HG03558 (cell line): Measurements from ENCODE around the gene MEGF10.
"Not testable (repeated sequence)": the region's sequence is repeated elsewhere in the genome, so short reads cannot be mapped to it uniquely, and the experiment has no call there.

Source experiments
- ATAC-seq: cut with Tn5 transposase; IDR thresholded peaks from one replicate; pipeline ENCODE4 v1.9.1; 2021; ENCODE audit warnings: moderate number of reproducible peaks; ENCODE audit not compliant: unreplicated experiment; ENCODE audit errors: extremely low read depth

The MEGF10 gene

DNA sequence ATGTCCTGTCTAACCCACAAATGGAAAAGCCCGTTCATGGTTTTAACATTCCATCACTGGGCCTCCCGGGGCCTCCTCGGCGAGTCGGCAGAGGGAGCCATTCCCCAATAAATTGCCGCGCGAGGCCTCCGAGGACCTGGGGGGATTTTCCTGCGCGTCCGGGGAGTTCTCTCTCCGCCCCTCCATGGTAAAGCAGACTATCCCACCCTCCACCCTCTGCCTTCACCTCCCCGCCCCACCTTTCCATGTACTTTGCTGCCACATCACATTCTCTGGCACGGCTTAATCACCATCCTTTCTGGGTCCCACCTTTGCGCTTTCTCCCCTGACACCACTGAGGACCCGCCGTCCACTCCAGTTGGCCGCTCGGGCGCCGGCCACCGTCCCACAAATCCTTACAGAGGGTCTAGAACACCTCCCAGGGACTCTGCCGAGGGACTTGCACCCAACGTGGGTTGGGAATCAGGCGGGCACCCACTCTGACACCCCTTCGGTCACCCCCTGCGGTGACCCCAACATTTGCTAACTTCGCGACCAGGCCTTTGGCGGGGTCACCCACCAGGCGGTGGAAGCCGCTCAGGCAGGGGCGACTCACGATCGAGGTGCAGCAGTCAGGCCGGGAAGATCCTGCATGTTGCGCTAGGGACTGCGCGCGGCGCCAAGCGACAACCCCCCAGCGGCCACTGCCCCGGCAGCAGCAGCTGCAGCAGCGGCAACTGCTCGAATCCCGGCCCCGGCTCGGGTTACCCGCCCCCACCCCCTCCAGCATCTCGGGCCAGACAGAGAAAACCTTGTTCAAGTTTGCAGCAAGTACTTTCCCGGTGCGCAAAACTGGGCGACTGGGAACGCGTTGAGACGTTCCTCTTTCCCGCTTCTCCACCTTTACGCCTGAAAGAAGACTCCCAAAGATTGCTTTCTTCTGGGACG lies at the start of gene MEGF10:
Gene MEGF10, plus strand, starts transcription at position 778 of the 927 bp plus-strand sequence. CDS start 40,513 bp downstream, outside the sequence.
- no peak for ATAC-seq

DNA sequence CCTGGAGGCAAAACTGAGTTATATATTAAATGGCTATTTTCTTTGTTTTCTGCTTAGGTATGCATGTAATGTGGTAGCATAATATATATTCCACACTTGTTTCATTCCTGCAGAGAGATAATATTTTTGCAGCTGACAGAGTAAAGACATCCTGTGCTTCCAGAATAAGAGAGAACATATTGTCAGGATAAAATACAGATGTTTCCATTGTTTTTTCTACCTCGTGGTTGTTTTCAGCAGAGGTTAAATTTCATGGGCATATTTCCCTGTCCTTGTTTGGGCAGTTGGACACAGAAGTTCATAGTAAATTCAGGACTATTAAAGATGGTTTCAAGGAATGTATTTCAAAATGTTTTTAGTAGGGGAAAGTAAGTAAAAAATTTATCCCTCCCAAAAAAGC lies 47.6 kb upstream of the MEGF10 start:
- ATAC-seq, result no peak

DNA sequence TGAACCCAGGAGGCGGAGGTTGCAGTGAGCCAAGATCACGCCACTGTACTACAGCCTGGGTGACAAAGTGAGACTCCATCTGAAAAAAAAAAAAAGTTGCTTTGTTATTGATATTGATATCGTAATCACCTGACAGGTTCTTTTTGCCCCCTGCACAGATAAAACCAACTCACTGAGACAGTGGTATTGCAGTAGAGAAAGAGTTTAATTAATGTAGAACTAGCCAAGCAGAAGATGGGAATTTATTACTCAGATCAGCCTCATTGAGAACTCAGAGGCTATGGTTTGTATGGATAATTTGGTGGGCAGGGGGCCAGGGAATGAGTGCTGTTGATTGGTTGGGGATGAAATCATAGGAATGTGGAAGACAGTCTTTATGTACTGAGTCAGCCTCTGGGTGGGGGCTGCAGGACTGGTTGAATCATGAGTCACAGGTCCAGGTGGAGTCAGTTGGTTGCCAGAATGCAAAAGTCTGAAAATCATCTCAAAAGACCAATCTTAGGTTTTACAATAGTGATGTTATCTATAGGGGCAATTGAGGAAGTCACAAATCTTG lies 35.8 kb upstream of the MEGF10 start:
- no peak for ATAC-seq

DNA sequence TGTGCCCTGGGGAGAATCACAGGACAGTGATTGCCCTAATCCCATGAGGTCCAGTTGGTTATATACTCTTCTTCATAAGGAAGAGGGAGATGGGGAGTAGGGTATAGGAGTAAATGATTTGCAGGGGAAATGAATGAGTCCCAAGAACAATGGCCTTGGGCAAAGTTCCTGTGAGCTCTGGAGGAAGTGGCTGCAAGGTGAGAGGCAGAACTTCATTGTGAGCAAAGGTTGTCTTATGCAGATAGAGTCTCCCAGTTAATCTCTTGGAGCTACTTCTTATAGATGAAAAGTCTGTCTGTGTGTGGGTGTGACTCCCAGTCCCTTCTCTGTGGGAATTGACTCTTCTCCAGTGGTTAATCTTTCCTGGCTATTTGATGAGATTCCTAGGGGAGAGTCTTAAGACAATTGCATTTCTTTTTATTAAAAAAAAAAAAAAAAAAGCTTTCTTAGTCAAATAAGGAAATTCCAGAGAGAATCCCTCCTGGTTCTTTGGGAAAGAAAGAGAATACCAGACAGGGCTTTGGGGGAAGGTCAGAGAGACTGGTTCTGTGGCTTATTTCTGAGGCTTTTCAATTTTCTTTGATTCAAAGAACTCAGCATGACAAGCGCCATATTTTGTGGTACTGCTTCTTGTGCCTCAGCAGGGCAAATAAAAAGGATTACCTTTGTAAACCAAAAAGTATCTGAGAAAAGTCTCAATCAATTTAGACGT lies 33.6 kb upstream of the MEGF10 start:
- no peak for ATAC-seq

DNA sequence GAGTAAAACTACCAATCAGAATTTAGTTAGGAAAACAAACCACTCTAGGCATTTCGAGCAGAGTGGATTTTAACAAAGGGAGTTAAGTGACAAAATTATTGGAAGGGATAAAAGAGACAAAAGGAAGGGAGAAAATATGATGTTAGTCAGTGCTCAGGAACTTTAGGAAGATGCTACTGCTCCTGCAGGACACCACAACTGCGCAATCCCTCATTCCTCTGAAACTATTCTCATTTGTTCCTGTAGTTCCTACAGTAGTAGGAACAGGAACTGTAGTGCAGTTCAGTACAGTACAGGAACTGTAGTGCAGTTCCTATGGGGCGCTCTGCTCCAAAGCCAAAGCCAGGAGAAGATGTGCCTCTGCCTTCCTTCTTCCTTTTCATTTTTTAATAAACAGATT lies 29.9 kb upstream of the MEGF10 start:
- ATAC-seq, result no peak

DNA sequence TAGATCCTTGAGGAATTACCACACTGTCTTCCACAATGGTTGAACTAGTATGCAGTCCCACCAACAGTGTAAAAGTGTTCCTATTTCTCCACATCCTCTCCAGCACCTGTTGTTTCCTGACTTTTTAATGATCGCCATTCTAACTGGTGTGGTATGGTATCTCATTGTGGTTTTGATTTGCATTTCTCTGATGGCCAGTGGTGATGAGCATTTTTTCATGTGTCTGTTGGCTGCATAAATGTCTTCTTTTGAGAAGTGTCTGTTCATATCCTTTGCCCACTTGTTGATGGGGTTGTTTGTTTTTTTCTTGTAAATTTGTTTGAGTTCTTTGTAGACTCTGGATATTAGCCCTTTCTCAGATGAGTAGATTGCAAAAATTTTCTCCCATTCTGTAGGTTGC lies 25.1 kb upstream of the MEGF10 start:
- ATAC-seq, result not testable (repeated sequence)

DNA sequence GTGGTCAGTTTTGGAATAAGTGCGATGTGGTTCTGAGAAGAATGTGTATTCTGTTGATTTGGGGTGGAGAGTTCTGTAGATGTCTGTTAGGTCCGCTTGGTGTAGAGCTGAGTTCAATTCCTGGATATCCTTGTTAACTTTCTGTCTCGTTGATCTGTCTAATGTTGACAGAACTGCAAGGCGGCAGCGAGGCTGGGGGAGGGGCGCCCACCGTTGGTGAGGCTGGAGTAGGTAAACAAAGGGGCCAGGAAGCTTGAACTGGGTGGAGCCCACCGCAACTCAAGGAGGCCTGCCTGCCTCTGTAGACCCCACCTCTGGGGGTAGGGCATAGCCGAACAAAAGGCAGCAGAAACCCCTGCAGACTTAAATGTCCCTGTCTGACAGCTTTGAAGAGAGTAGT lies 22.3 kb upstream of the MEGF10 start:
- not testable (repeated sequence) for ATAC-seq

DNA sequence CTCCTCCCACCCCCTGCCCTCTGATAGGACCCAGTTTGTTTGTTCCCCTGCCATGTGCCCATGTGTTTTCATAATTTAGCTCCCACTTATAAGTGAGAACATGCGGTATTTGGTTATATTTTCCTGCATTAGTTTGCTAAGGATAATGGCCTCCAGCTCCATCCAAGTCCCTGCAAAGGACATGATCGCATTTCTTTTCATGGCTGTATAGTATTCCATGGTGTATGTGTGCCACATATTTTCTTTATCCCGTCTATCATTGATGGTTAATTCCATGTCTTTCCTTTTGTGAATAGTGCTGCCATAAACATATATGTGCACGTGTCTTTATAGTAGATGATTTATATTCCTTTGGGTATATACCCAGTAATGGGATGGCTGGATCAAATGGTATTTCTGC lies 19.9 kb upstream of the MEGF10 start:
- not testable (repeated sequence) for ATAC-seq

DNA sequence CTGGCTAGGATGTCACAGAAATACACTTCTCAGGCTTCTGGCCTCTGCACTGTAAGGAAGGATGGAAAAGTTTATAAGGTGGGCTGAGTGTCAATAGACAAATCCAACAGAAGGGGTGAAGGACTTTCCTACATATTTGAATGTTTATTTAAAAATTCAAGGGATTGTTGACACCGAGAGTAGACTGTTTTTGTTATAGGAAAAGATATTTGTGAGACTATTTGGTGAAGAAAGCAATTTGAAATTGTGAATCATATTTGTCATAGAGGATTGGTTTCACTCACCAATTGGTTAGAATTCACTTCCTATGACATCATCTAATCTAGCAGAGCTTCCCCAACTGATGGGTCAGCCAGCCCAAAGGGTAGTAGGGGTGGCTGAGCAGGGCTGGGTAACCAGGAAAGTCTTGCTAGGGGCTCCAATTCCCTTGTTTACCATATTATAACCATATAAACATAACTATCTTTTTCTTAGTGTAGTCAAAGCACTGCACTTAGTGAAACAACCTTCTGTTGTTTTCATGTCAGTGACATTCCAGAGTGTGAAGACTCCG lies 14.9 kb upstream of the MEGF10 start:
- ATAC-seq, result no peak

DNA sequence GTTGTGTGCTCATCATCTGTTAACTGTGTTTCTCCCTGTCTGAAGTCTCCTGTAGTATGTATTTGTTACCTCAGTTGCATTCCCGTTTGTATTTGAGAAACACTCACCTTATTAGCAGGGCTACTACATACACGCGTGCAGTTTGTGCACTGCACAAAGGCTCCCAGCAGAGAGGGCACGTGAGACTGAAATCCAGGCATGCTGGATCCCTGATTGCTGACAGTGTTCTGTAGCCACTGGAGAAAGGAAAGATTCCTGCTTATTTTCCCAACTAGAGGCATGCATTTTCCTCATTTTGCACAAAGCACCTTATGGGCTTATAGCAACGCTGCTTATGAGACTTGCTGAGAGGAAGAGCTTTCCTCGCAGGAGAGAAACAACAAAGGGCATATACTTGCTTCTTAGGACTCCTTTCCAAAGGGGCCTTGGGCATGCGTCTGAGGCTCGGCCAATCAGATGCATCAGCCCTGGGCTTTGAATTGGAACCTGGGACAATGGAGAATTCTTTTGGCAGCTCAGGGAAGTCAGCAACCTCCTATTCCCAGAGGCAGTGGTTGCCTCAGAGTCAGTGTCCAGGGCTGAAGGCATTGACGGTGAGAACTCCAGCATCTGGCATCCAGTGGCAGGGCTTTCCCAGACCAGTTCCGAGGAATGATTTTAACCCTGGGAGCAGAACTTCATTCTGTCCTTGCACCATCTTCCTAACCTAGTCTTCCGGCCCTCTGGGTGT lies 9.9 kb upstream of the MEGF10 start:
- ATAC-seq, result no peak

DNA sequence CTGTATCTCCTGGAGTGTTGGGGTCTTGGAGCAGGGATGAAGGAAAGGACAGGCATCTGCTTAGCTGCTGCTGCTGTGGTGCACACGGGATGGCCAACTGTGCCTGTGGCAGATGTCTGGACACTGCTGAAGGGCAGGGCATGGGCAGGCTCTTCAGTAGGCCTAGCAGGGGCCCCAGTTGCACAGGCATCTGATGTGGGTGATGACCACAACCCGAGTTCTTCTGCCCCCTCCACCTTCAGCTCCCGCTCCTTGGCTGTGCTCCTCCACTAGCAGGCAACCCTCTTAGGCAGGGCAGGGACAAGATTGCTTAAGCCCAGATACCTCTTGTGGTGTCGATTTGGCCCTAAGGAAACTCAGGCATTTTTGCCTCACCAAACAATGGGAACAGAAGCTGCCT lies 9.0 kb upstream of the MEGF10 start:
- ATAC-seq, result no peak

DNA sequence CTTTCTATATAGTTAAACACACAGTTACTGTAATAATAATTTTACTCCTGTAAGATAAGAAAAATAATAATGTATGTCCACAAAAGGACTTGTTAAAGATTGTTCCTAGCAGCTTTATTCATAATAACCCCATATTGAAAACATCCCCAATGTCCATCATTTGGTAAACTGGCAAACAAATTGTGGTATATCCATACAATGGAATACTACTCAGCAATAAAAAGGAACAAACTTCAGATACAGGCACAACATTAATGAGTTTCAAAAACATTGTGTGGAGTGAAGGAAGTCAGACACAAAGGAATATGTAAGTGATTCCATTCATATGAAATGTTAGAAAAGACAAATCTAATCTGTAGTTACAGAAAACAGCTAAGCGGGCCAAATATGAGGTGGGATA lies 1.9 kb upstream of the MEGF10 start:
- ATAC-seq, result no peak

DNA sequence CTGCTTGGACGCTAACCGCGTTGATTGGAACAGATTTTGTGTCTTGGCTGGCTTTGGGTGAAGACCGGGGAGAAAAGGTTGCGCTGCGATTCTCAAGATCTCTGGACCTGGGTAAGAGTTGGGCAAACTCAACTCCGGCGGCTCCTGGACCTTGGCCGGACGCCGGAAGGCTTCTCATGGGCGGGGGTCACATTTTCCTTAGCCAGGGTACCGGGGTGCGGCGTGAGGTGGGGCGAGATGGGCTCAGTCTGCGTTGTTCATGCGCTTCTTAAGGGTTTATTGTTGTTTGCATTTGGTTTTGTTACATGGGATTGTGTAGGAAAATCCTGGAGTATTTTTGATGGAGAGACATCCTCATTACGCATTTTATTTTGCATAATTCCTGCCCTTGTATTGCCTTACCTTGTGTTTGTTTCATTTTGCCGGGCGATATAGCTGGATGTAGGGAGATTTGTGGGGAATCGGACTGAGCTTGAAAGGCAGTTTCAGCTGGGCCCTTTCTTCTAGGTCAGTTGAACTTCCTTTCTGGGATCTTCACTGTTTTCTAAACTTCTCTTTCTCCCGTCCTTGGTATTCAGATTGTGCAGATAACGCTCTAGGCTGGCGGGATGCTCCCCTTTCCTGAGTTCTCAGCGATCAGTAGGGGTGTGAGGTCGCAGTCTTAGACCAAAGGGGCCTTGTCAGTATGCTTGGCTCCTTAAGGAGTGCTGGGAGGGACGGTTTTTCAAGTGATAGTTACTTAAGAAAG lies 524 bp downstream of the MEGF10 start:
- ATAC-seq, result no peak

DNA sequence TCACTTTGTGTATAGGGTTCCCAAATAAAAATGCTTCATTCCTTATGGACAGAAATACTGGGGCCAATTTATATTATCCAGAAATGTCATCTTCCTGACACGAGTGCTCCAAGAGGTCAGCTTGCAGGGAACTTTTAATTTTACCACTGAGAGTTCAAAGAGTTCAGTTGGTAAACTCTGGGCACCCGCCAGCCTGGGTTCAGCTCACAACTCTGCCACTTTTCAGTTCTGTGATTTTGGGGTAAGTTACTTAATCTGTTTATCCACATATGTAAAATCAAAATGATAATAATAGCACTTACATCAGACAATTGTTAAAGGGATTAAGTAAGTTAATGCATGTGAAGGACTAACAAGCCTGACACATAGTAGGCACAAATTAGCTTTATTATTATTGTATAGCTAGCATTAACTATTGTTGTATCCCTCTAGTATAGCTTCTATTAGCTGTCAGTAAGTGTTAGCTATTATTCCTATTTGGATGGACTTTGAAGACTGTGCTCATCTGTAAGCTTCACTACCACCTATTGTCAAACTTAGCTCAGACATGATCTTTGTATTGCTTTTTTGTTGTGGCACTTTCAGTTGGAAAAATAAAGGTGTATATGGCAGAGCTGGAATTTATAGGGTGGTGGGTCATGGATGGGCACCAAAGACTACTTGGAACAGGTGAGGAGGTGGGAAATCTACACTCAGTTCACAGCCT lies 1.6 kb downstream of the MEGF10 start:
- ATAC-seq, result no peak

DNA sequence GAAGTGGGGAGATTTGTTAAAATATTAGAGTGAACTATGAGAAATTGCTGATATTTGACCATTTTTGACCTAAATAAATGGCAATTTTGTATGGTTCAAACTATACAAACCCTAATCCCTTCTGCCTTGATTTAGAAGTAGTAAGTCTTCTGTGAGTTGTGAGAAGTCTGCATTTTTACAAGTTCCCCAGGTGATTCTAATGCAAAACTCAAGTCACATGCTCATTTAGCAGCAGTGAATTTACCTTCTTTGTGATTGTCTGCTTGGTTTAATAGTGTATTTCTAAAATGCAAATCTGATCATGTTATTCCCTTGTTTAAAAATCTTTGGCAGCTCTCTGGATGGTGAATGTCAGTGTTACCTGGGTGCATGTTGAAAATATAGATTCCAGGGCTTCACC lies 2.8 kb downstream of the MEGF10 start:
- no peak for ATAC-seq

DNA sequence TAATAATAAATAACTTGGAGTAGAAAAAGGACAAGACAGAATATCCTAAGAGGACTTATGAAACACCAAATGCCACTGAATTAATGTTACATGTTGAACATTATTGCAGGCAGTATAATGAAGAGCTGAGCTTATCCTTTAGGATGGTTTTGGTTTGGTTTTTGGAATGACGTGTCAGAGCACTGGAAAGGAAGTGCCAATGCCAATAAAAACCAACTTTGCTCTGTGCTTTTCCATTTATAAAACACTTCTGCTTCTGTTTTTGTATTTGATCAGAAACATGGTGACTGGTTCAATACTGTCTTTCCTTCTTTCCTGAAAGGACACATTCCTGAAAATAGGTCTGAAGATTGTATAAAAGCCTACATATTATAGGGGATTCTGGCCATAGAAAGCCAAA lies 4.2 kb downstream of the MEGF10 start:
- ATAC-seq, result no peak

DNA sequence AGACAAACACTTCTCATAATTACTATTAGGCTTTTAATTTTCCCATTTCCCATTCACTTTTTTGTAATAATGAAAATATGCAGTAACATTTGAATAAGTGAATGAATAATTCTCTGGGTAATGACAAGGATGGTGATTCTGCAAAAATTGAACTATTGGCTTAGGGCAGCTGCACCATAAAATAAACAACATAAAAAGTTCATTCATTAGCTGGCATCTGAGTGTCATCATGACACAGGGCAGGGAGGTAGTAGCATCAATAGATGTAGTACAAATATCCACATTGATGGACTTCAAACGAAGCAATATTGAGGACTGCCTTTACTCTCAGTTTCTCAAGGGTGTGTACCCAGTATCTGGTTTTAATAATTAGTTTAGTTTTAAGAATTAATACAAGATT lies 4.9 kb downstream of the MEGF10 start:
- ATAC-seq, result no peak

DNA sequence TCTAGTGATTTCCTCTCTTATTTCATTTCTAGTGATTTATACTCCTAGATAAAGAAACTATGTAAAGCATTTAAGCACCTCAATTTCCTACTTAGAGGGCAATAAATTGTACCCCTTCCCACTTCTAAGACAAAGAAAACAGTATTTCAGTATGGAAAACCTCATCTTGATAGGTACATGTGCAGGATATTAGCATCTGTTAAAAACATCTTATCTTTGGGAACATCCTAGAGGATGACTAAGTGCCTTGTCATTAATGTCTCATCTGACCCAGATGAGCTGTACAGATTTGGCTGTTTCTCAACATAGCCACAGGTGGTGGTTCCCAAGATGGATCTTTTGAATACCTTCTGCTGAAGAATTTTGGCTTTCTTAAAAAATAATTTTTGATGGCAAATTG lies 5.7 kb downstream of the MEGF10 start:
- no peak for ATAC-seq

DNA sequence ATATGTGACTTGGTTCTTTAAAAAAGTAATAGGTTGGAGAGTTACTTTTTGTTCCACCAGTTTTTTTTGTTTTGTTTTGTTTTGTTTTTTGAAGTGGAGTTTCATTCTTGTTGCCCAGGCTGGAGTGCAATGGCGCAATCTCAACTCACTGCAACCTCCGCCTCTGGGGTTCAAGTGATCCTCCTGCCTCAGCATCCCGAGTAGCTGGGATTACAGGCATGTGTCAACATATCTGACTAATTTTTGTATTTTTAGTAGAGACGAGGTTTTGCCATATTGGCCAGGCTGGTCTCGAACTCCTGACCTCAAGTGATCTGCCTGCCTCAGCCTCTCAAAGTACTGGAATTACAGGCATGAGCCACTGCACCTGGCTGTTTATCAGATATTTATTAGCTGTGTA lies 6.3 kb downstream of the MEGF10 start:
- ATAC-seq, result not testable (repeated sequence)
